H1 (cell line): ENCODE data around the gene DYRK1A.

Source experiments
- CREB1 ChIP-seq: IDR thresholded peaks from 2 replicates; pipeline ENCODE4 v1.6.1; 2012; ENCODE audit warnings: inconsistent platforms
- EP300 ChIP-seq, 2 experiments: IDR thresholded peaks; 1 replicate in 1 of 2; 2 replicates in 1 of 2; pipeline ENCODE4 v1.6.1; 2011 to 2012; ENCODE audit warnings: low read depth in 2 of 2, low read length in 2 of 2, mild to moderate bottlenecking in 2 of 2, borderline replicate concordance in 1 of 2, inconsistent platforms in 1 of 2, moderate library complexity in 1 of 2
- HDAC2 ChIP-seq, 2 experiments: fragments of 300-600 bp in 1 of 2; sonication (generic) in 1 of 2; IDR thresholded peaks; 2 replicates each; pipeline ENCODE4 v1.6.1; 2011 to 2012; ENCODE audit warnings: low read depth in 2 of 2, low read length in 2 of 2, mild to moderate bottlenecking in 2 of 2, moderate library complexity in 2 of 2, borderline replicate concordance in 1 of 2, inconsistent platforms in 1 of 2
- JUND ChIP-seq: IDR thresholded peaks from 2 replicates; pipeline ENCODE4 v1.6.1; 2011; ENCODE audit warnings: mild to moderate bottlenecking, improper control_type of control experiment, low read length
- NANOG ChIP-seq: IDR thresholded peaks from 2 replicates; pipeline ENCODE4 v1.6.1; 2011; ENCODE audit warnings: low read length, low read depth, mild to moderate bottlenecking, inconsistent platforms; ENCODE audit not compliant: insufficient read depth, poor library complexity, severe bottlenecking
- NRF1 ChIP-seq: IDR thresholded peaks from 2 replicates; pipeline ENCODE4 v1.6.1; 2011; ENCODE audit warnings: mild to moderate bottlenecking, low read depth, low read length, improper control_type of control experiment
- TAF1 ChIP-seq: IDR thresholded peaks from 2 replicates; pipeline ENCODE4 v1.6.1; 2011; ENCODE audit warnings: mild to moderate bottlenecking, low read depth, low read length
- ZNF274 ChIP-seq: IDR thresholded peaks from 2 replicates; pipeline ENCODE4 v1.7.0; 2012; ENCODE audit warnings: low read length, borderline replicate concordance; ENCODE audit errors: extremely low read depth
- TF ChIP-seq, protein P1 (sequence below), 3 experiments: IDR thresholded peaks; 1 replicate in 2 of 3; 2 replicates in 1 of 3; pipeline versions ENCODE4 v1.5.1 to v1.6.1; 2011; ENCODE audit warnings: low read length in 3 of 3, mild to moderate bottlenecking in 3 of 3, inconsistent platforms in 2 of 3, low read depth in 1 of 3, moderate library complexity in 1 of 3; ENCODE audit not compliant: insufficient read depth in 1 of 3; ENCODE audit errors: control extremely low read depth in 1 of 3

DNA sequence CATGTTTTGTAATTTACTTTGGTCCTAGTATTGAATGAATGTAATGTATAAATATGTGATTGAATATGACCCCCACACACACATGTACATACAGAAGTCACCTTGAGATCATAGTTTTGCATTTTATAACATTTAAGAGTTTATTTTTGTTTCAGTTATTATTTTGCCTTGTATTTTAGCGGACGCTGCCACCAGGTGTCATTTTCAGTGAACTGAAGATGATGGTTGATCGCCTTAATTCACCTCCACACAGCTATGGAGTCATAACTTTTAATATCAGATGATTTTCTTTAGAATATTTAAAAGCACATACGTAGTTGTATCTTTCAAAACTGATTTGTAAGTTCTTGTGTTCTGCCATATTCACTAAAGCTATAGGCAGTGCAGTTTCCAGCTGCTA is 130.4 kb downstream of the DYRK1A start:
- TF ChIP-seq NANOG (no peak), HDAC2 (IDR thresholded peaks at IDR 0.05; ENCODE audit: borderline replicate concordance in 1 of 2, low read depth in 2 of 2, low read length in 2 of 2) (no peak), CREB1 (no peak), TAF1 (no peak), JUND (no peak), NRF1 (no peak), ZNF274 (no peak), EP300 (IDR thresholded peaks at IDR 0.05; ENCODE audit: borderline replicate concordance in 1 of 2, low read depth in 2 of 2, low read length in 2 of 2) (no peak)
- TF ChIP-seq, protein P1, sequence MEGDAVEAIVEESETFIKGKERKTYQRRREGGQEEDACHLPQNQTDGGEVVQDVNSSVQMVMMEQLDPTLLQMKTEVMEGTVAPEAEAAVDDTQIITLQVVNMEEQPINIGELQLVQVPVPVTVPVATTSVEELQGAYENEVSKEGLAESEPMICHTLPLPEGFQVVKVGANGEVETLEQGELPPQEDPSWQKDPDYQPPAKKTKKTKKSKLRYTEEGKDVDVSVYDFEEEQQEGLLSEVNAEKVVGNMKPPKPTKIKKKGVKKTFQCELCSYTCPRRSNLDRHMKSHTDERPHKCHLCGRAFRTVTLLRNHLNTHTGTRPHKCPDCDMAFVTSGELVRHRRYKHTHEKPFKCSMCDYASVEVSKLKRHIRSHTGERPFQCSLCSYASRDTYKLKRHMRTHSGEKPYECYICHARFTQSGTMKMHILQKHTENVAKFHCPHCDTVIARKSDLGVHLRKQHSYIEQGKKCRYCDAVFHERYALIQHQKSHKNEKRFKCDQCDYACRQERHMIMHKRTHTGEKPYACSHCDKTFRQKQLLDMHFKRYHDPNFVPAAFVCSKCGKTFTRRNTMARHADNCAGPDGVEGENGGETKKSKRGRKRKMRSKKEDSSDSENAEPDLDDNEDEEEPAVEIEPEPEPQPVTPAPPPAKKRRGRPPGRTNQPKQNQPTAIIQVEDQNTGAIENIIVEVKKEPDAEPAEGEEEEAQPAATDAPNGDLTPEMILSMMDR (IDR thresholded peaks at IDR 0.05; ENCODE audit: control extremely low read depth in 1 of 3, insufficient read depth in 1 of 3, low read depth in 1 of 3, low read length in 3 of 3) = peak in 1 of 3 experiments; percentile 30; a peak in 1 of 4 replicates
